Neural progenitor cell (in vitro differentiated cells): Measurements from ENCODE around the gene PATE4. TPM values are rescaled to one million over a fixed set of nuclear protein-coding genes. Genes with fewer than 3 reads are reported as not detected.
A peak's percentile ranks its signal among the peaks of the same experiment; 100 is the strongest.

Experiments
- DNase-seq: peaks from one replicate; pipeline ENCODE4 v3.0.0-alpha.2; 2016; ENCODE audit warnings: low spot score
- H2AFZ ChIP-seq: fragments of 200-600 bp; sonication (generic); replicated peaks from 2 replicates; pipeline ENCODE4 v1.6.1; 2016; ENCODE audit warnings: antibody characterized with exemption
- H3F3A ChIP-seq: fragments of 200-600 bp; sonication (generic); 2 replicates; pipeline ENCODE4 v1.6.1; 2016; ENCODE audit warnings: antibody characterized with exemption, low read depth
- H3K27ac ChIP-seq: fragments of 200-600 bp; sonication (generic); 2 replicates; pipeline ENCODE4 v1.5.1; 2016; ENCODE audit warnings: mild to moderate bottlenecking
- H3K27me3 ChIP-seq: fragments of 200-600 bp; sonication (generic); 2 replicates; pipeline ENCODE4 v1.6.1; 2016; ENCODE audit warnings: mild to moderate bottlenecking, moderate library complexity
- H3K36me3 ChIP-seq: fragments of 200-600 bp; sonication (generic); 2 replicates; pipeline ENCODE4 v1.5.1; 2016
- H3K4me1 ChIP-seq: fragments of 200-600 bp; sonication (generic); 2 replicates; pipeline ENCODE4 v1.6.1; 2016; ENCODE audit warnings: mixed run types
- H3K4me2 ChIP-seq: fragments of 200-600 bp; sonication (generic); 2 replicates; pipeline ENCODE4 v1.6.1; 2016
- H3K4me3 ChIP-seq: fragments of 200-600 bp; sonication (generic); 2 replicates; pipeline ENCODE4 v1.5.1; 2016
- H3K79me2 ChIP-seq: fragments of 200-600 bp; sonication (generic); 2 replicates; pipeline ENCODE4 v1.6.1; 2016; ENCODE audit warnings: low read depth
- H3K9ac ChIP-seq: fragments of 200-600 bp; sonication (generic); 2 replicates; pipeline ENCODE4 v1.6.1; 2016
- H3K9me3 ChIP-seq: fragments of 200-600 bp; sonication (generic); 2 replicates; pipeline ENCODE4 v1.5.1; 2016; ENCODE audit warnings: low read depth
- H4K20me1 ChIP-seq: fragments of 200-600 bp; sonication (generic); 2 replicates; pipeline ENCODE4 v1.6.1; 2016; ENCODE audit warnings: low read depth
- H3K27ac Mint-ChIP-seq: 3 replicates; pipeline ENCODE4 v1.8.0; 2021; ENCODE audit warnings: mixed read lengths
- H3K27me3 Mint-ChIP-seq: 2 replicates; pipeline ENCODE4 v1.8.0; 2022; ENCODE audit warnings: low read depth, mild to moderate bottlenecking, inconsistent platforms, moderate library complexity, mixed read lengths; ENCODE audit not compliant: insufficient read depth
- H3K36me3 Mint-ChIP-seq: 3 replicates; pipeline ENCODE4 v1.8.0; 2021; ENCODE audit warnings: mixed read lengths
- H3K4me1 Mint-ChIP-seq: 3 replicates; pipeline ENCODE4 v1.8.0; 2021; ENCODE audit warnings: mixed read lengths
- H3K4me3 Mint-ChIP-seq: 3 replicates; pipeline ENCODE4 v1.8.0; 2021; ENCODE audit warnings: mild to moderate bottlenecking, moderate library complexity, mixed read lengths
- H3K9me3 Mint-ChIP-seq: 3 replicates; pipeline ENCODE4 v1.8.0; 2020; ENCODE audit warnings: mixed read lengths
- CTCF ChIP-seq: fragments of 200-600 bp; sonication (generic); IDR thresholded peaks from 2 replicates; pipeline ENCODE4 v1.5.1; 2017; ENCODE audit warnings: antibody characterized with exemption, mild to moderate bottlenecking
- EZH2 ChIP-seq: fragments of 200-600 bp; sonication (generic); IDR thresholded peaks from 2 replicates; pipeline ENCODE4 v1.6.1; 2017; ENCODE audit warnings: antibody characterized with exemption, mild to moderate bottlenecking, moderate library complexity
- EZH2phosphoT487 ChIP-seq: fragments of 200-600 bp; sonication (generic); IDR thresholded peaks from 2 replicates; pipeline ENCODE4 v1.6.1; 2017; ENCODE audit warnings: antibody characterized with exemption
- total RNA-seq: library from RNA; depleted of rRNA; stranded (reverse); fragments of >200 nt; gene quantifications from 2 replicates; pipeline ENCODE4 v1.2.3, GENCODE V29; 2015; ENCODE audit warnings: low replicate concordance

PATE4 gene
- total RNA-seq, 1 donor from 2014 or later, result not detected

GRCh38 chr11:125886997-125887372 lies 53.9 kb downstream of the PATE4 start:
- Histone ChIP-seq H3K79me2 (peaks cover 32% of the 10 kb centered on the region), H4K20me1 (no peaks in the 10 kb centered on the region), H3K9ac (no peak overlapping the region), H3F3A (peaks cover 15% of the 10 kb centered on the region), H3K36me3 (no peaks in the 10 kb centered on the region), H3K4me1 (no peaks in the 10 kb centered on the region), H3K27me3 (no peaks in the 10 kb centered on the region), H3K27ac (no peak overlapping the region), H3K9me3 (no peaks in the 10 kb centered on the region), H2AFZ (peak overlapping the region; percentile 90), H3K4me2 (no peak overlapping the region), H3K4me3 (no peak overlapping the region)
- H3K4me1 Mint-ChIP-seq, result peaks cover 5% of the 10 kb centered on the region
- H3K36me3 Mint-ChIP-seq, result peaks cover 1% of the 10 kb centered on the region
- peak overlapping the region; percentile 83 for H3K4me3 Mint-ChIP-seq
- peaks cover 10% of the 10 kb centered on the region for H3K9me3 Mint-ChIP-seq
- H3K27ac Mint-ChIP-seq, result no peak overlapping the region
- no peak for DNase-seq
- H3K27me3 Mint-ChIP-seq, result peaks cover 9% of the 10 kb centered on the region
- TF ChIP-seq EZH2 (no peak), EZH2phosphoT487 (no peak), CTCF (no peak)

GRCh38 chr11:125887373-125888324 lies 54.5 kb downstream of the PATE4 start, which contains the start of gene HYLS1:
TSS of gene HYLS1 (plus strand) at chr11:125887668. CDS start at chr11:125899369, 11,701 bp downstream.
- H3K4me1 ChIP-seq, result no peaks in the 10 kb centered on the region
- TF ChIP-seq EZH2, result peak; percentile 59
- peak; percentile 26 for TF ChIP-seq CTCF
- TF ChIP-seq EZH2phosphoT487, result no peak
- H3K36me3 ChIP-seq, result no peaks in the 10 kb centered on the region
- no peak within 1 kb of the TSS for H3K27ac ChIP-seq
- Mint-ChIP-seq H3K36me3 (peaks cover 1% of the 10 kb centered on the region), H3K4me1 (peaks cover 5% of the 10 kb centered on the region), H3K9me3 (peaks cover 10% of the 10 kb centered on the region), H3K27ac (no peak within 1 kb of the TSS), H3K4me3 (peak within 1 kb of the TSS; percentile 83), H3K27me3 (peaks cover 9% of the 10 kb centered on the region)
- peaks cover 32% of the 10 kb centered on the region for H3K79me2 ChIP-seq
- no peaks in the 10 kb centered on the region for H3K27me3 ChIP-seq
- H3K9me3 ChIP-seq, result no peaks in the 10 kb centered on the region
- H2AFZ ChIP-seq, result peak within 1 kb of the TSS; percentile 90
- H3F3A ChIP-seq, result peaks cover 15% of the 10 kb centered on the region
- no peak within 1 kb of the TSS for H3K9ac ChIP-seq
- peak within 1 kb of the TSS; percentile 61 for H3K4me3 ChIP-seq
- DNase-seq, result peak; percentile 90
- H3K4me2 ChIP-seq, result peak within 1 kb of the TSS; percentile 74
- H4K20me1 ChIP-seq, result no peaks in the 10 kb centered on the region

Other genes starting within 250 kb of the PATE4 start
- gene STT3A, start 240.5 kb upstream of the PATE4 start, total RNA-seq, result 111 and 157 TPM in 2 replicates
- gene CHEK1, start 208.2 kb upstream of the PATE4 start, total RNA-seq, result 104 and 161 TPM in 2 replicates
- 0.47 and 0.56 TPM in 2 replicates for gene ACRV1, start 152.5 kb upstream of the PATE4 start, total RNA-seq
- gene PATE1, start 87.0 kb upstream of the PATE4 start, total RNA-seq, result not detected in 2 replicates
- gene PATE2, start 54.5 kb upstream of the PATE4 start, total RNA-seq, result 0.24 TPM in 1 of 2 replicates, not detected in the other
- gene PATE3, start 45.2 kb upstream of the PATE4 start, total RNA-seq, result not detected in 2 replicates
- 7.7 and 8.9 TPM in 2 replicates for gene HYLS1, start 54.4 kb downstream of the PATE4 start, total RNA-seq
- 13.3 and 22.1 TPM in 2 replicates for gene PUS3, start 69.9 kb downstream of the PATE4 start, total RNA-seq
- 8.9 and 12.4 TPM in 2 replicates for gene DDX25, start 71.2 kb downstream of the PATE4 start, total RNA-seq
- gene VSIG10L2, start 112.7 kb downstream of the PATE4 start, total RNA-seq, result not detected in 2 replicates
- 50.5 and 71.3 TPM in 2 replicates for gene CDON, start 229.6 kb downstream of the PATE4 start, total RNA-seq